Pancreas (tissue), 10 donors: ENCODE measurements around the gene EPC2. TPM values are rescaled to one million over a fixed set of nuclear protein-coding genes. Genes with fewer than 3 reads are reported as not detected.
A peak's percentile ranks its signal among the peaks of the same experiment; 100 is the strongest.

Source experiments
- ATAC-seq, 4 donors: fragments of 200-7000 bp; cut with Tn5 transposase; one replicate each; pipeline versions ENCODE4 v1.8.0 to v1.9.1; 2020; ENCODE audit warnings: mild to moderate bottlenecking in 4 of 4, moderate library complexity in 4 of 4
- DNase-seq, 6 donors: peaks; one replicate each; pipeline ENCODE4 v3.0.0-alpha.2; 2020
- FAIRE-seq: peaks from 2 replicates; lab custom pipeline; 2012; peaks lifted over from hg19 to GRCh38; lab: Jason Lieb, UNC
- H3K27ac ChIP-seq, 4 donors: fragments of 200-600 bp; sonication (generic); 1 replicate in 3 of 4; 2 replicates in 1 of 4; pipeline versions ENCODE4 v1.5.0 to v1.8.0; 2020
- H3K27me3 ChIP-seq, 4 donors: fragments of 200-600 bp; one replicate each; pipeline ENCODE4 v1.8.0; 2021
- H3K36me3 ChIP-seq, 3 donors: fragments of 200-600 bp; sonication (generic) in 1 of 3; one replicate each; pipeline versions ENCODE4 v1.5.0 to v1.8.0; 2020 to 2021
- H3K4me1 ChIP-seq, 3 donors: fragments of 200-600 bp; one replicate each; pipeline ENCODE4 v1.8.0; 2021
- H3K4me3 ChIP-seq, 4 donors: fragments of 200-600 bp; sonication (generic) in 2 of 4; one replicate each; pipeline versions ENCODE4 v1.5.0 to v1.8.0; 2020 to 2021
- H3K9me3 ChIP-seq, 4 donors: fragments of 200-600 bp; one replicate each; pipeline ENCODE4 v1.8.0; 2021
- WGBS, 2 donors: extraction: QIAGEN DNeasy Blood & Tissue Kit; methylation state at CpG; one replicate each; pipeline ENCODE4 v1.1.7; 2013; 5-methylcytosine and 5-hydroxymethylcytosine counted together
- intact Hi-C, 3 donors: fragments of 100-400 bp; cut with DNase I; formaldehyde crosslinking; loops; one replicate each; pipeline versions ENCODE4 v1.11.1 to v1.14.2; 2022
- polyA plus RNA-seq, 2 donors: library from polyadenylated mRNA; stranded (reverse); fragments of 200-250 nt; gene quantifications; one replicate each; pipeline ENCODE4 v1.2.3, GENCODE V29; 2013
- total RNA-seq, 6 donors: library from RNA; stranded (reverse); fragmentation: NEBNext Ultra II Directional in 4 of 6; extraction: Animal tissue kit (Norgen Biotek cat#: 25700) in 4 of 6; gene quantifications; one replicate each; pipeline versions ENCODE4 v1.2.1 to v1.2.4, GENCODE V29; 2021 to 2023
- TF ChIP-seq, protein P1 (sequence below), 4 donors: fragments of 200-600 bp; sonication (generic) in 3 of 4; IDR thresholded peaks; one replicate each; pipeline versions ENCODE4 v1.5.0 to v1.8.0; 2021; ENCODE audit warnings: antibody characterized with exemption in 4 of 4
- donor health status: healthy with polysubstance abuse.
- donor health status: DM: no; HTN: no; CAD: no; lungs with moderate emphysema.
- donor health status: DM: no; HTN: no; CAD: no.
- donor health status: control.
- donor health status: control.
- donor health status: Bipolar disorder and iron deficiency.
- donor health status: DM: yes; HTN: yes; CAD: no.
- donor health status: DM: no; HTN: no; CAD: no.
- donor health status: DM: no; HTN: no; CAD: no.
- donor health status: DM: yes; HTN: yes; CAD: no.

Gene EPC2
- total and polyA plus RNA-seq, 8 donors, result 3.1 to 17.7 (median 12.8) TPM

- H3K9me3 ChIP-seq, result no peaks in the 10 kb centered on the region
- intact Hi-C loops, result no loop called here
- DNase-seq, result no peak
- FAIRE-seq, result no peak
- H3K4me3 ChIP-seq, result no peak overlapping the region
- H3K36me3 ChIP-seq, result no peaks in the 10 kb centered on the region
- TF ChIP-seq, protein P1, sequence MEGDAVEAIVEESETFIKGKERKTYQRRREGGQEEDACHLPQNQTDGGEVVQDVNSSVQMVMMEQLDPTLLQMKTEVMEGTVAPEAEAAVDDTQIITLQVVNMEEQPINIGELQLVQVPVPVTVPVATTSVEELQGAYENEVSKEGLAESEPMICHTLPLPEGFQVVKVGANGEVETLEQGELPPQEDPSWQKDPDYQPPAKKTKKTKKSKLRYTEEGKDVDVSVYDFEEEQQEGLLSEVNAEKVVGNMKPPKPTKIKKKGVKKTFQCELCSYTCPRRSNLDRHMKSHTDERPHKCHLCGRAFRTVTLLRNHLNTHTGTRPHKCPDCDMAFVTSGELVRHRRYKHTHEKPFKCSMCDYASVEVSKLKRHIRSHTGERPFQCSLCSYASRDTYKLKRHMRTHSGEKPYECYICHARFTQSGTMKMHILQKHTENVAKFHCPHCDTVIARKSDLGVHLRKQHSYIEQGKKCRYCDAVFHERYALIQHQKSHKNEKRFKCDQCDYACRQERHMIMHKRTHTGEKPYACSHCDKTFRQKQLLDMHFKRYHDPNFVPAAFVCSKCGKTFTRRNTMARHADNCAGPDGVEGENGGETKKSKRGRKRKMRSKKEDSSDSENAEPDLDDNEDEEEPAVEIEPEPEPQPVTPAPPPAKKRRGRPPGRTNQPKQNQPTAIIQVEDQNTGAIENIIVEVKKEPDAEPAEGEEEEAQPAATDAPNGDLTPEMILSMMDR (IDR thresholded peaks at IDR 0.05), result no peak
- no peak overlapping the region for H3K27ac ChIP-seq
- no peaks in the 10 kb centered on the region for H3K27me3 ChIP-seq
- ATAC-seq, result no peak
- no peaks in the 10 kb centered on the region for H3K4me1 ChIP-seq
Observed at GRCh38 chr2:148704247-148704646, 59.7 kb downstream of the EPC2 start.

- intact Hi-C loops, result no loop called here
- Histone ChIP-seq H3K9me3 (no peaks in the 10 kb centered on the region), H3K4me1 (peaks cover 0 to 5% (median 5%) of the 10 kb centered on the region in 3 donors), H3K27me3 (no peaks in the 10 kb centered on the region), H3K4me3 (no peak overlapping the region), H3K36me3 (no peaks in the 10 kb centered on the region), H3K27ac (no peak overlapping the region)
- FAIRE-seq (no peak), ATAC-seq (no peak), DNase-seq (no peak)
- TF ChIP-seq, protein P1 (IDR thresholded peaks at IDR 0.05), result no peak
- 92 to 96% methylated on average over 2 of the region's 2 CpGs for WGBS, 2 donors
Observed at GRCh38 chr2:148716378-148716920, 71.9 kb downstream of the EPC2 start.

DNA sequence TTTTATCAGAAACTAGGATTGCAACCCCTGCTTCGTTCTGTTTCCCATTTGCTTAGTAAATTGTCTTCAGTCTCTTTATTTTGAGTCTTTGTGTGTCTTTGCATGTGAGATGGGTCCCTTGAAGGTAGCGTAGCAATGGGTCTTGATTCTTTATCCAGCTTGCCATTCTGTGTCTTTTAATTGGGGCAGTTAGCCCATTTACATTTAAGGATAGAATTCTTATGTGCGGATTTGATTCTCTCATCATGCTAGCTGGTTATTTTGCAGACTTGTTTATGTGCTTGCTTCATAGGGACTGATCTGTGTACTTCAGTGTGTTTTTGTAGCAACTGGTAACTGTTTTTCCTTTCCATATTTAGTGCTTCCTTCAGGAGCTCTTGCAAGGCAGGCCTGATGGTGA lies 73.5 kb downstream of the EPC2 start:
- ATAC-seq, result no peak
- Histone ChIP-seq H3K4me1 (peaks cover 0 to 11% (median 9%) of the 10 kb centered on the region in 3 donors), H3K36me3 (no peaks in the 10 kb centered on the region), H3K27ac (no peak overlapping the region), H3K9me3 (no peaks in the 10 kb centered on the region), H3K4me3 (no peak overlapping the region), H3K27me3 (no peaks in the 10 kb centered on the region)
- intact Hi-C loops, result no loop called here
- no peak for FAIRE-seq
- no peak for DNase-seq
- TF ChIP-seq, protein P1 (IDR thresholded peaks at IDR 0.05), result no peak
- 87 to 98% methylated on average over 3 of the region's 3 CpGs for WGBS, 2 donors

GRCh38 chr2:148719195-148719749 lies 74.7 kb downstream of the EPC2 start:
- no peaks in the 10 kb centered on the region for H3K27me3 ChIP-seq
- intact Hi-C loops, result no loop called here
- H3K36me3 ChIP-seq, result no peaks in the 10 kb centered on the region
- H3K9me3 ChIP-seq, result no peaks in the 10 kb centered on the region
- no peak overlapping the region for H3K4me3 ChIP-seq
- H3K27ac ChIP-seq, result no peak overlapping the region
- DNase-seq, result no peak
- FAIRE-seq, result no peak
- H3K4me1 ChIP-seq, result peaks cover 0 to 11% (median 9%) of the 10 kb centered on the region in 3 donors
- 90% methylated on average over 6 of the region's 6 CpGs for WGBS, 2 donors
- no peak for ATAC-seq
- TF ChIP-seq, protein P1 (IDR thresholded peaks at IDR 0.05), result no peak

GRCh38 chr2:148719941-148720436 lies 75.4 kb downstream of the EPC2 start:
- no peak for DNase-seq
- 38 to 70% methylated on average over 2 of the region's 2 CpGs for WGBS, 2 donors

More at GRCh38 chr2:148719941-148720436, 75.4 kb downstream of the EPC2 start:
- no peaks in the 10 kb centered on the region for H3K27me3 ChIP-seq
- no peak overlapping the region for H3K4me3 ChIP-seq
- H3K4me1 ChIP-seq, result peaks cover 0 to 11% (median 9%) of the 10 kb centered on the region in 3 donors
- TF ChIP-seq, protein P1 (IDR thresholded peaks at IDR 0.05), result no peak
- ATAC-seq, result peak in 1 of 4 donors; percentile 59
- H3K27ac ChIP-seq, result no peak overlapping the region
- FAIRE-seq, result no peak
- intact Hi-C loops, result no loop called here
- H3K36me3 ChIP-seq, result no peaks in the 10 kb centered on the region
- no peaks in the 10 kb centered on the region for H3K9me3 ChIP-seq
